GM11168 (cell line): ENCODE data around the gene IL17RA.

Experiments
- in situ Hi-C: fragments of 300-500 bp; cut with MboI; formaldehyde crosslinking; loops from one replicate; pipeline ENCODE4 v1.12.0; 2022; ENCODE audit warnings: low sequenced_read_pairs; ENCODE audit not compliant: unreplicated experiment

Gene IL17RA

GRCh38 chr22:17084554-17085276 is at the start of gene IL17RA:
TSS of gene IL17RA (plus strand) at chr22:17085000. CDS start at chr22:17085092, 92 bp downstream.
- in situ Hi-C loops = no loop called here

GRCh38 chr22:17035246-17035645 is 49.6 kb upstream of the IL17RA start:
- in situ Hi-C loops = loop anchor here (25.0 kb wide), 1 partner anchor 1152 kb away; no protein-coding TSS in a partner anchor

GRCh38 chr22:17035976-17036841 is 48.6 kb upstream of the IL17RA start:
- in situ Hi-C loops = loop anchor here (25.0 kb wide), 1 partner anchor 1151 kb away; no protein-coding TSS in a partner anchor

GRCh38 chr22:17036842-17037711 is 47.7 kb upstream of the IL17RA start:
- in situ Hi-C loops = loop anchor here (25.0 kb wide), 1 partner anchor 1150 kb away; no protein-coding TSS in a partner anchor

- in situ Hi-C loops = loop anchor here (25.0 kb wide), 1 partner anchor 1144 kb away; no protein-coding TSS in a partner anchor
These were observed 41.3 kb upstream of the IL17RA start for GRCh38 chr22:17043521-17043920.

GRCh38 chr22:17046566-17047348 is 38.0 kb upstream of the IL17RA start:
- in situ Hi-C loops = loop anchor here (25.0 kb wide), 1 partner anchor 1141 kb away; no protein-coding TSS in a partner anchor

- in situ Hi-C loops = loop anchor here (25.0 kb wide), 1 partner anchor 1140 kb away; no protein-coding TSS in a partner anchor
These were observed 37.1 kb upstream of the IL17RA start for GRCh38 chr22:17047656-17048055.

- in situ Hi-C loops = no loop called here
These were observed 28.7 kb upstream of the IL17RA start for GRCh38 chr22:17056058-17056457.

- in situ Hi-C loops = no loop called here
These were observed 28.0 kb upstream of the IL17RA start for GRCh38 chr22:17056807-17057206.

GRCh38 chr22:17057959-17058814 is 26.6 kb upstream of the IL17RA start:
- in situ Hi-C loops = no loop called here

GRCh38 chr22:17060126-17060525 is 24.7 kb upstream of the IL17RA start:
- in situ Hi-C loops = no loop called here

GRCh38 chr22:17063411-17064106 is 21.2 kb upstream of the IL17RA start:
- in situ Hi-C loops = no loop called here

GRCh38 chr22:17064498-17065100 is 20.2 kb upstream of the IL17RA start:
- in situ Hi-C loops = no loop called here

- in situ Hi-C loops = no loop called here
These were observed 19.4 kb upstream of the IL17RA start for GRCh38 chr22:17065433-17065832.

- in situ Hi-C loops = loop anchor here (10.0 kb wide), 1 partner anchor 432 kb away; no protein-coding TSS in a partner anchor
These were observed 11.9 kb upstream of the IL17RA start for GRCh38 chr22:17072877-17073276.

- in situ Hi-C loops = loop anchor here (10.0 kb wide), 1 partner anchor 430 kb away; no protein-coding TSS in a partner anchor
These were observed 10.2 kb upstream of the IL17RA start for GRCh38 chr22:17074648-17075002.

GRCh38 chr22:17077255-17077654 is 7.5 kb upstream of the IL17RA start:
- in situ Hi-C loops = loop anchor here (10.0 kb wide), 1 partner anchor 428 kb away; no protein-coding TSS in a partner anchor
